Measurements from ENCODE around the gene GAMT. TPM values are rescaled to one million over a fixed set of nuclear protein-coding genes. Genes with fewer than 3 reads are reported as not detected.

Gene GAMT
- total RNA-seq, 2 donors from 2014 or later, result 38.4 to 49.6 TPM

GRCh38 chr19:1417145-1417544 lies 15.8 kb upstream of the GAMT start:
- Mint-ChIP-seq H3K27me3 (ENCODE audit: insufficient read depth) (no peaks in the 10 kb centered on the region), H3K27ac (peak overlapping the region; percentile 85), H3K4me1 (peaks cover 17% of the 10 kb centered on the region), H3K9me3 (no peaks in the 10 kb centered on the region), H3K36me3 (ENCODE audit: low read depth) (peaks cover 38% of the 10 kb centered on the region), H3K4me3 (no peak overlapping the region)
- DNase-seq, result no peak
- Histone ChIP-seq H3K27me3 (ENCODE audit: control insufficient read depth, insufficient read depth, low read length, poor library complexity, severe bottlenecking) (no peaks in the 10 kb centered on the region), H3K36me3 (ENCODE audit: control insufficient read depth, insufficient read depth, low read length) (peaks cover 62% of the 10 kb centered on the region), H3K4me1 (ENCODE audit: control insufficient read depth, insufficient read depth, low read length) (peaks cover 6% of the 10 kb centered on the region), H3K4me3 (ENCODE audit: low read length) (no peak overlapping the region), H3K9ac (ENCODE audit: extremely low read depth, low read length, poor library complexity, severe bottlenecking) (no peak overlapping the region), H3K9me3 (ENCODE audit: control insufficient read depth, low read length) (no peaks in the 10 kb centered on the region), H3K27ac (ENCODE audit: low read depth, low read length) (no peak overlapping the region)
- WGBS, 2 experiments (ENCODE audit: insufficient coverage in 1 of 2, insufficient read length in 1 of 2), result 96 to 99% methylated on average over 16 to 21 of the region's 21 CpGs
- TF ChIP-seq, protein P1, sequence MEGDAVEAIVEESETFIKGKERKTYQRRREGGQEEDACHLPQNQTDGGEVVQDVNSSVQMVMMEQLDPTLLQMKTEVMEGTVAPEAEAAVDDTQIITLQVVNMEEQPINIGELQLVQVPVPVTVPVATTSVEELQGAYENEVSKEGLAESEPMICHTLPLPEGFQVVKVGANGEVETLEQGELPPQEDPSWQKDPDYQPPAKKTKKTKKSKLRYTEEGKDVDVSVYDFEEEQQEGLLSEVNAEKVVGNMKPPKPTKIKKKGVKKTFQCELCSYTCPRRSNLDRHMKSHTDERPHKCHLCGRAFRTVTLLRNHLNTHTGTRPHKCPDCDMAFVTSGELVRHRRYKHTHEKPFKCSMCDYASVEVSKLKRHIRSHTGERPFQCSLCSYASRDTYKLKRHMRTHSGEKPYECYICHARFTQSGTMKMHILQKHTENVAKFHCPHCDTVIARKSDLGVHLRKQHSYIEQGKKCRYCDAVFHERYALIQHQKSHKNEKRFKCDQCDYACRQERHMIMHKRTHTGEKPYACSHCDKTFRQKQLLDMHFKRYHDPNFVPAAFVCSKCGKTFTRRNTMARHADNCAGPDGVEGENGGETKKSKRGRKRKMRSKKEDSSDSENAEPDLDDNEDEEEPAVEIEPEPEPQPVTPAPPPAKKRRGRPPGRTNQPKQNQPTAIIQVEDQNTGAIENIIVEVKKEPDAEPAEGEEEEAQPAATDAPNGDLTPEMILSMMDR (conservative IDR thresholded peaks at IDR 0.05), result no peak

GRCh38 chr19:1416014-1416841 lies 14.9 kb upstream of the GAMT start:
- Mint-ChIP-seq H3K4me1 (peaks cover 17% of the 10 kb centered on the region), H3K4me3 (peak overlapping the region; percentile 38), H3K27ac (peak overlapping the region; percentile 92), H3K36me3 (ENCODE audit: low read depth) (peaks cover 37% of the 10 kb centered on the region), H3K9me3 (no peaks in the 10 kb centered on the region), H3K27me3 (ENCODE audit: insufficient read depth) (no peaks in the 10 kb centered on the region)
- 84 to 90% methylated on average over 22 to 28 of the region's 28 CpGs for WGBS, 2 experiments (ENCODE audit: insufficient coverage in 1 of 2, insufficient read length in 1 of 2)
- Histone ChIP-seq H3K9ac (ENCODE audit: extremely low read depth, low read length, poor library complexity, severe bottlenecking) (no peak overlapping the region), H3K27me3 (ENCODE audit: control insufficient read depth, insufficient read depth, low read length, poor library complexity, severe bottlenecking) (no peaks in the 10 kb centered on the region), H3K4me3 (ENCODE audit: low read length) (no peak overlapping the region), H3K9me3 (ENCODE audit: control insufficient read depth, low read length) (no peaks in the 10 kb centered on the region), H3K36me3 (ENCODE audit: control insufficient read depth, insufficient read depth, low read length) (peaks cover 54% of the 10 kb centered on the region), H3K4me1 (ENCODE audit: control insufficient read depth, insufficient read depth, low read length) (peaks cover 6% of the 10 kb centered on the region), H3K27ac (ENCODE audit: low read depth, low read length) (peak overlapping the region; percentile 3)
- TF ChIP-seq, protein P1 (conservative IDR thresholded peaks at IDR 0.05), result no peak
- DNase-seq, result no peak

GRCh38 chr19:1412995-1413800 lies 11.9 kb upstream of the GAMT start:
- Mint-ChIP-seq H3K27ac (peak overlapping the region; percentile 30), H3K4me1 (peaks cover 39% of the 10 kb centered on the region), H3K27me3 (ENCODE audit: insufficient read depth) (no peaks in the 10 kb centered on the region), H3K9me3 (no peaks in the 10 kb centered on the region), H3K4me3 (no peak overlapping the region), H3K36me3 (ENCODE audit: low read depth) (peaks cover 37% of the 10 kb centered on the region)
- DNase-seq, result no peak
- Histone ChIP-seq H3K9ac (ENCODE audit: extremely low read depth, low read length, poor library complexity, severe bottlenecking) (no peak overlapping the region), H3K27ac (ENCODE audit: low read depth, low read length) (no peak overlapping the region), H3K4me3 (ENCODE audit: low read length) (no peak overlapping the region), H3K9me3 (ENCODE audit: control insufficient read depth, low read length) (no peaks in the 10 kb centered on the region), H3K4me1 (ENCODE audit: control insufficient read depth, insufficient read depth, low read length) (peaks cover 13% of the 10 kb centered on the region), H3K27me3 (ENCODE audit: control insufficient read depth, insufficient read depth, low read length, poor library complexity, severe bottlenecking) (no peaks in the 10 kb centered on the region), H3K36me3 (ENCODE audit: control insufficient read depth, insufficient read depth, low read length) (peaks cover 40% of the 10 kb centered on the region)
- 96 to 97% methylated on average over 19 to 36 of the region's 36 CpGs for WGBS, 2 experiments (ENCODE audit: insufficient coverage in 1 of 2, insufficient read length in 1 of 2)
- TF ChIP-seq, protein P1 (conservative IDR thresholded peaks at IDR 0.05), result no peak

Data from endodermal cell (in vitro differentiated cells).